ENCODE measurements around the gene MRPL41.

The MRPL41 gene

DNA sequence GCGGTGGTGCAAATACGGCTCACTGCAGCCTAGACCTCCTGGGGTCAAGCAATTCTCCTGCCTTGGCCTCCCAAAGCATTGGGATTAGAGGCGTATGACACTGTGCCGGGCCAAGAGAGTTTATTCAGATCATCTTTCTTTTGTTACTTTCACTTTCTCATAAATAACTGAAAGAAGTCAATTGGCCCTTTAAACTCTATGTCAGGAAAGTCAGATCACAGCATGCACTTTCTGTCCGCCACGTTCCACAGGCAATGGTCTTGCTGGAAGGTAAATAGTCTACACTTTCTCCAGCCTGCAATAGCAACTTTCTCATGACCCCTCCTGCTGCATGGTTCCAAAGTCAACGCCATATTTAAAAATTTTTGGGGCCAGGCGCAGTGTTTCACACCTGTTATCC lies 47.3 kb downstream of the MRPL41 start:
- DNase-seq: no peak
- in situ Hi-C loops (cut with HindIII; ENCODE audit: low pct_ligation_motif_present, low pct_unique_long_range_greater_than_20kb, low sequenced_read_pairs): no loop called here
